Natural killer cell (primary cell): Measurements from ENCODE around the gene ODAD3. TPM values are rescaled to one million over a fixed set of nuclear protein-coding genes. Genes with fewer than 3 reads are reported as not detected.
"Not testable (repeated sequence)": the region's sequence is repeated elsewhere in the genome, so short reads cannot be mapped to it uniquely, and the experiment has no call there.

ENCODE experiments used
- ATAC-seq, 3 donors: fragments of 150-1000 bp in 2 of 3; fragments of 200-7000 bp in 1 of 3; cut with Tn5 transposase; 1 replicate in 1 of 3; 2 replicates in 2 of 3; pipeline ENCODE4 v1.10.0; 2021; ENCODE audit warnings: mild to moderate bottlenecking in 2 of 3, moderate library complexity in 2 of 3
- DNase-seq, 2 donors: peaks; one replicate each; pipeline versions ENCODE4 v3.0.0 to v3.0.0-alpha.2; 2013 to 2021; ENCODE audit warnings: mixed read lengths in 1 of 2
- H3K27ac ChIP-seq: one replicate; pipeline ENCODE4 v1.5.1; 2013; ENCODE audit warnings: mild to moderate bottlenecking, low read length
- H3K27me3 ChIP-seq: one replicate; pipeline ENCODE4 v1.6.1; 2013; ENCODE audit warnings: low read length; ENCODE audit not compliant: control insufficient read depth, insufficient read depth
- H3K36me3 ChIP-seq: one replicate; pipeline ENCODE4 v1.6.1; 2013; ENCODE audit warnings: low read length; ENCODE audit not compliant: control insufficient read depth, insufficient read depth
- H3K4me1 ChIP-seq: one replicate; pipeline ENCODE4 v1.6.1; 2013; ENCODE audit warnings: low read length; ENCODE audit not compliant: control insufficient read depth, insufficient read depth
- H3K4me3 ChIP-seq: one replicate; pipeline ENCODE4 v1.5.1; 2013; ENCODE audit warnings: low read length
- H3K9me3 ChIP-seq: one replicate; pipeline ENCODE4 v1.6.1; 2013; ENCODE audit warnings: low read length; ENCODE audit not compliant: control insufficient read depth, insufficient read depth
- H3K27ac Mint-ChIP-seq, 2 donors: one replicate each; pipeline ENCODE4 v1.8.0; 2022; ENCODE audit warnings: mild to moderate bottlenecking in 2 of 2, mixed read lengths in 2 of 2, moderate library complexity in 1 of 2
- H3K27me3 Mint-ChIP-seq, 2 donors: one replicate each; pipeline ENCODE4 v1.8.0; 2022; ENCODE audit warnings: low read depth in 2 of 2, mixed read lengths in 2 of 2
- H3K36me3 Mint-ChIP-seq: one replicate; pipeline ENCODE4 v1.8.0; 2022; ENCODE audit warnings: mixed read lengths
- H3K4me1 Mint-ChIP-seq, 2 donors: one replicate each; pipeline ENCODE4 v1.8.0; 2022; ENCODE audit warnings: mixed read lengths in 2 of 2
- H3K4me3 Mint-ChIP-seq: one replicate; pipeline ENCODE4 v1.8.0; 2022; ENCODE audit warnings: mild to moderate bottlenecking, moderate library complexity, mixed read lengths
- H3K9me3 Mint-ChIP-seq, 2 donors: one replicate each; pipeline ENCODE4 v1.8.0; 2022; ENCODE audit warnings: mixed read lengths in 2 of 2
- whole genome bisulfite sequencing: methylation state at CpG from one replicate; pipeline ENCODE4 v1.1.7; 2013; ENCODE audit warnings: missing lambda C conversion rate; ENCODE audit not compliant: insufficient coverage; 5-methylcytosine and 5-hydroxymethylcytosine counted together
- intact Hi-C: fragments of 100-400 bp; cut with micrococcal nuclease; formaldehyde crosslinking; loops from one replicate; pipeline ENCODE4 v1.14.2; 2022
- total RNA-seq, 4 donors: library from RNA; stranded (reverse); fragments of 120-200 nt in 1 of 4; gene quantifications; one replicate each; pipeline versions ENCODE4 v1.2.3 to v1.2.4, GENCODE V29; 2013 to 2022
- TF ChIP-seq, protein P1 (sequence below): fragments of 200-600 bp; IDR thresholded peaks from one replicate; pipeline ENCODE4 v1.8.0; 2022; ENCODE audit warnings: antibody characterized with exemption

The ODAD3 gene
- total RNA-seq, 3 donors from 2014 or later (not counting 1 experiment from before 2014, with no cell fraction given), result not detected

DNA sequence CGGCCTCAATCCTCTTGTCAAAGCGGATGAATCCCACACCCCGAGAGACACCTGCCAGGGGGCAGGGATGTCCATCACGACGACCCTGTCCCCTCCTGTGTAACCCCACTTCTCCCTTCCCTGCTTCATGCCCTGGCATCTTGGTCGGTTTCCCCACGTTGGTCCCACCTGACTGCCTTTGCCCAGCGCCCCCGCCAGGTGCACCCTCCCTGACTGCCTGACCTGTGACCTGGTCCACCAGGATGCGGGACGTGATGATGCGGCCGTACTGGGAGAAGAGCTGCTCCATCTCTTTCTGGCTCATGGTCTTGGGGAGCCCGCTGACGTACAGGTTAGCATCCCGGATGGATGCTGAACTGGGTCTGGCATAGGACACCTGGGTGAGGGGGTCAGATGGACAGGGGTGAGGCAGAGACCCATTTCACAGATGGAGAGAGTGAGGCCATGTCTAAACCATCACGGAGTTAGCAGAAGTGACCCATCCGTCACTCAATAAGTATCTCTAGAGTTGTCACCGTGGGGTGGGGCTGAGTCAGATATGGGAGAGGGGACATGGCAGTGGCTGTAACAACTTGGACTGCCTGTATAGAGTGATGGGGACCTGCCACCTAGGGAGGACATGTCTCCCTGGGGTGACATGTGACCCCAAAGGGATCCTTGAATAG lies 23.4 kb upstream of the ODAD3 start:
- Histone ChIP-seq H3K36me3 (no peaks in the 10 kb centered on the region), H3K27me3 (peaks cover 3% of the 10 kb centered on the region), H3K9me3 (no peaks in the 10 kb centered on the region), H3K4me3 (no peak overlapping the region), H3K4me1 (no peaks in the 10 kb centered on the region), H3K27ac (no peak overlapping the region)
- DNase-seq, result no peak
- WGBS, result 87% methylated on average over 19 of the region's 19 CpGs
- TF ChIP-seq, protein P1, sequence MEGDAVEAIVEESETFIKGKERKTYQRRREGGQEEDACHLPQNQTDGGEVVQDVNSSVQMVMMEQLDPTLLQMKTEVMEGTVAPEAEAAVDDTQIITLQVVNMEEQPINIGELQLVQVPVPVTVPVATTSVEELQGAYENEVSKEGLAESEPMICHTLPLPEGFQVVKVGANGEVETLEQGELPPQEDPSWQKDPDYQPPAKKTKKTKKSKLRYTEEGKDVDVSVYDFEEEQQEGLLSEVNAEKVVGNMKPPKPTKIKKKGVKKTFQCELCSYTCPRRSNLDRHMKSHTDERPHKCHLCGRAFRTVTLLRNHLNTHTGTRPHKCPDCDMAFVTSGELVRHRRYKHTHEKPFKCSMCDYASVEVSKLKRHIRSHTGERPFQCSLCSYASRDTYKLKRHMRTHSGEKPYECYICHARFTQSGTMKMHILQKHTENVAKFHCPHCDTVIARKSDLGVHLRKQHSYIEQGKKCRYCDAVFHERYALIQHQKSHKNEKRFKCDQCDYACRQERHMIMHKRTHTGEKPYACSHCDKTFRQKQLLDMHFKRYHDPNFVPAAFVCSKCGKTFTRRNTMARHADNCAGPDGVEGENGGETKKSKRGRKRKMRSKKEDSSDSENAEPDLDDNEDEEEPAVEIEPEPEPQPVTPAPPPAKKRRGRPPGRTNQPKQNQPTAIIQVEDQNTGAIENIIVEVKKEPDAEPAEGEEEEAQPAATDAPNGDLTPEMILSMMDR, result no peak
- intact Hi-C loops, result no loop called here
- H3K27me3 Mint-ChIP-seq, result peaks cover 0 to 5% of the 10 kb centered on the region in 2 donors
- no peak for ATAC-seq
- H3K4me3 Mint-ChIP-seq, result no peak overlapping the region
- no peaks in the 10 kb centered on the region for H3K4me1 Mint-ChIP-seq
- no peaks in the 10 kb centered on the region for H3K36me3 Mint-ChIP-seq
- no peaks in the 10 kb centered on the region for H3K9me3 Mint-ChIP-seq
- no peak overlapping the region for H3K27ac Mint-ChIP-seq

DNA sequence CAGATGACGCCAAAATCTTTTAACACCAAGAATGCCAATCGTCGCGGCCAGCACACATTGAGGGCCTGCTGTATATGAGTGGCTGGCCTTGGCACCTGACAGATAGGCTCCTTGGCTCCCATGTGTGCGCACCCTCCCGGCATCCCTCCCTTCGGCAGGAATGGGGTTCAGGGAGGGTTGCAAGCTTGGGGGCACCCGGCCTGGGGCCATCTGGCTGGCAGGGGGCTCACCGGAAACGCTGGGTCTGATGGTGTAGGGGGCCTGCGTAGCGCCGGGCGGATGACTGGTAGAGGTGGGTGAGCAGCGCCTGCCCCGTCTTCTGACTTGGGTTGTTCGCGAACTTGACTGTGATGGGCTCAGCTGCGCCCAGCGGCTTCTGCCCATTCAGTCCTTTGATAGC lies 22.9 kb upstream of the ODAD3 start:
- Histone ChIP-seq H3K27ac (no peak overlapping the region), H3K36me3 (no peaks in the 10 kb centered on the region), H3K4me1 (no peaks in the 10 kb centered on the region), H3K4me3 (no peak overlapping the region), H3K9me3 (no peaks in the 10 kb centered on the region), H3K27me3 (peaks cover 3% of the 10 kb centered on the region)
- TF ChIP-seq, protein P1, result no peak
- no peaks in the 10 kb centered on the region for H3K36me3 Mint-ChIP-seq
- intact Hi-C loops, result no loop called here
- H3K4me1 Mint-ChIP-seq, result no peaks in the 10 kb centered on the region
- 89% methylated on average over 20 of the region's 20 CpGs for WGBS
- no peaks in the 10 kb centered on the region for H3K9me3 Mint-ChIP-seq
- H3K4me3 Mint-ChIP-seq, result no peak overlapping the region
- DNase-seq (no peak), ATAC-seq (no peak)
- H3K27ac Mint-ChIP-seq, result no peak overlapping the region
- H3K27me3 Mint-ChIP-seq, result peaks cover 0 to 5% of the 10 kb centered on the region in 2 donors

DNA sequence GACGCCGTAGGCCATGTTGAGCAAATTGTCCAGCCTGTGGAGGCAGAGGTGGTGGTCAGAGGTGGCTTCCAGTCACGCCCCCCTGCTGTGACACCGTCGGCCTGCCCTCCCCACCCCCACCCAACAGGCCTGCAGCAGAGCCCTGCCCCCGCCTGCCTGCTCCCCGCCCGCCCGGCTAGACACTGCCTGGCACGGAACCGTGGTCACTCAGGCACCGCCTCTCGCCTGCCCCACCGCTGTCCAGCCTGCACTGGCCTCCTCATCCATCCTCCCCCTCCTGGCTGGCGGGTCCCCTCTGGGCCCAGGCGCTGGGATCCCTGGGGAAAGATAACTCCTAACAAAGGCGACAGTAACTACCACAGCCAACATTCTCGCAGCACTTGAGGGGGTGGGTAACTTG lies 22.2 kb upstream of the ODAD3 start:
- H3K4me1 ChIP-seq, result no peaks in the 10 kb centered on the region
- no peaks in the 10 kb centered on the region for H3K36me3 Mint-ChIP-seq
- H3K27ac ChIP-seq, result no peak overlapping the region
- H3K27me3 ChIP-seq, result peaks cover 3% of the 10 kb centered on the region
- TF ChIP-seq, protein P1, result no peak
- no peak overlapping the region for H3K27ac Mint-ChIP-seq
- intact Hi-C loops, result no loop called here
- DNase-seq (no peak), ATAC-seq (no peak)
- H3K9me3 ChIP-seq, result no peaks in the 10 kb centered on the region
- no peaks in the 10 kb centered on the region for H3K4me1 Mint-ChIP-seq
- no peaks in the 10 kb centered on the region for H3K36me3 ChIP-seq
- no peak overlapping the region for H3K4me3 Mint-ChIP-seq
- H3K9me3 Mint-ChIP-seq, result no peaks in the 10 kb centered on the region
- 60% methylated on average over 16 of the region's 18 CpGs for WGBS
- H3K27me3 Mint-ChIP-seq, result peaks cover 0 to 5% of the 10 kb centered on the region in 2 donors
- H3K4me3 ChIP-seq, result no peak overlapping the region

GRCh38 chr19:11456659-11457058 lies 21.7 kb upstream of the ODAD3 start:
- Mint-ChIP-seq H3K27me3 (peaks cover 0 to 5% of the 10 kb centered on the region in 2 donors), H3K36me3 (no peaks in the 10 kb centered on the region), H3K4me3 (no peak overlapping the region), H3K9me3 (no peaks in the 10 kb centered on the region), H3K4me1 (no peaks in the 10 kb centered on the region), H3K27ac (no peak overlapping the region)
- H3K4me3 ChIP-seq, result no peak overlapping the region
- no peak for ATAC-seq
- 93% methylated on average over 7 of the region's 7 CpGs for WGBS
- TF ChIP-seq, protein P1, result no peak
- intact Hi-C loops, result no loop called here
- peaks cover 3% of the 10 kb centered on the region for H3K27me3 ChIP-seq
- H3K36me3 ChIP-seq, result no peaks in the 10 kb centered on the region
- DNase-seq, result no peak
- H3K9me3 ChIP-seq, result no peaks in the 10 kb centered on the region
- no peaks in the 10 kb centered on the region for H3K4me1 ChIP-seq
- no peak overlapping the region for H3K27ac ChIP-seq

GRCh38 chr19:11455233-11455554 lies 20.3 kb upstream of the ODAD3 start:
- H3K36me3 ChIP-seq, H3K4me1 Mint-ChIP-seq, ATAC-seq, H3K4me1 ChIP-seq, intact Hi-C loops, H3K9me3 Mint-ChIP-seq, DNase-seq, H3K9me3 ChIP-seq, H3K27me3 ChIP-seq, H3K27me3 Mint-ChIP-seq, H3K4me3 ChIP-seq, H3K36me3 Mint-ChIP-seq, H3K27ac ChIP-seq, H3K4me3 Mint-ChIP-seq, H3K27ac Mint-ChIP-seq: not testable (repeated sequence)
- WGBS, result 82% methylated on average over 9 of the region's 9 CpGs
